ENCODE results near the gene OR1S2.

The OR1S2 gene

DNA sequence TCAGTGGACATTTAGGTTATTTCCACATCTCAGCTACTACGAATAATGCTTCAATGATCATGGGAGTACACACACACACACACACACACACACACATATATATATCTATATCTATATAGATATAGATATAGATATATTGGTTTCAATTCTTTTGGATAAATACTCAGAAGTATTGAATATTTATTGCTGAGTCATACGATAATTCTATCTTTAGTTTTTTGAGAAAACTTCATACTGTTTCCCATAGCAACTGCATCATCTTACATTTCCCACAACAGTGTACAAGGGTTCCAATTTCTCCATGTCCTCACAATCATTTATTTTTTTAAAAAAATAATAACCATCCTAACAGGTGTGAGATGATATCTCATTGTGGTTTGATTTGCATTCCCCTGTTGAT is 8.0 kb downstream of the OR1S2 start:
- H3K4me3 ChIP-seq (replicated peaks; ENCODE audit: low read depth, low read length) = no peak overlapping the region
- TF ChIP-seq, protein P1, sequence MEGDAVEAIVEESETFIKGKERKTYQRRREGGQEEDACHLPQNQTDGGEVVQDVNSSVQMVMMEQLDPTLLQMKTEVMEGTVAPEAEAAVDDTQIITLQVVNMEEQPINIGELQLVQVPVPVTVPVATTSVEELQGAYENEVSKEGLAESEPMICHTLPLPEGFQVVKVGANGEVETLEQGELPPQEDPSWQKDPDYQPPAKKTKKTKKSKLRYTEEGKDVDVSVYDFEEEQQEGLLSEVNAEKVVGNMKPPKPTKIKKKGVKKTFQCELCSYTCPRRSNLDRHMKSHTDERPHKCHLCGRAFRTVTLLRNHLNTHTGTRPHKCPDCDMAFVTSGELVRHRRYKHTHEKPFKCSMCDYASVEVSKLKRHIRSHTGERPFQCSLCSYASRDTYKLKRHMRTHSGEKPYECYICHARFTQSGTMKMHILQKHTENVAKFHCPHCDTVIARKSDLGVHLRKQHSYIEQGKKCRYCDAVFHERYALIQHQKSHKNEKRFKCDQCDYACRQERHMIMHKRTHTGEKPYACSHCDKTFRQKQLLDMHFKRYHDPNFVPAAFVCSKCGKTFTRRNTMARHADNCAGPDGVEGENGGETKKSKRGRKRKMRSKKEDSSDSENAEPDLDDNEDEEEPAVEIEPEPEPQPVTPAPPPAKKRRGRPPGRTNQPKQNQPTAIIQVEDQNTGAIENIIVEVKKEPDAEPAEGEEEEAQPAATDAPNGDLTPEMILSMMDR (IDR thresholded peaks at IDR 0.05; ENCODE audit: low read length, missing control alignments) = no peak
- no peak for DNase-seq (ENCODE audit: low read depth)

- no peak overlapping the region for H3K4me3 ChIP-seq (replicated peaks; ENCODE audit: low read depth, low read length)
- TF ChIP-seq, protein P1 (IDR thresholded peaks at IDR 0.05; ENCODE audit: low read length, missing control alignments) = no peak
- DNase-seq (ENCODE audit: low read depth) = no peak
These were observed 10.6 kb downstream of the OR1S2 start for GRCh38 chr11:58193391-58193790.

GRCh38 chr11:58192229-58192628 is 11.7 kb downstream of the OR1S2 start:
- no peak overlapping the region for H3K4me3 ChIP-seq (replicated peaks; ENCODE audit: low read depth, low read length)
- DNase-seq (ENCODE audit: low read depth) = no peak
- TF ChIP-seq, protein P1 (IDR thresholded peaks at IDR 0.05; ENCODE audit: low read length, missing control alignments) = no peak

GRCh38 chr11:58188770-58189169 is 15.2 kb downstream of the OR1S2 start, which contains the start of gene OR9Q2:
Gene OR9Q2, plus strand, starts transcription at chr11:58189070. Its CDS starts 1,421 bp downstream, at chr11:58190491.
- TF ChIP-seq, protein P1 (IDR thresholded peaks at IDR 0.05; ENCODE audit: low read length, missing control alignments) = no peak
- no peak for DNase-seq (ENCODE audit: low read depth)
- no peak within 1 kb of the TSS for H3K4me3 ChIP-seq (replicated peaks; ENCODE audit: low read depth, low read length)

- no peak for DNase-seq (ENCODE audit: low read depth)
- TF ChIP-seq, protein P1 (IDR thresholded peaks at IDR 0.05; ENCODE audit: low read length, missing control alignments) = no peak
These were observed 17.0 kb downstream of the OR1S2 start for GRCh38 chr11:58186938-58187337.

DNA sequence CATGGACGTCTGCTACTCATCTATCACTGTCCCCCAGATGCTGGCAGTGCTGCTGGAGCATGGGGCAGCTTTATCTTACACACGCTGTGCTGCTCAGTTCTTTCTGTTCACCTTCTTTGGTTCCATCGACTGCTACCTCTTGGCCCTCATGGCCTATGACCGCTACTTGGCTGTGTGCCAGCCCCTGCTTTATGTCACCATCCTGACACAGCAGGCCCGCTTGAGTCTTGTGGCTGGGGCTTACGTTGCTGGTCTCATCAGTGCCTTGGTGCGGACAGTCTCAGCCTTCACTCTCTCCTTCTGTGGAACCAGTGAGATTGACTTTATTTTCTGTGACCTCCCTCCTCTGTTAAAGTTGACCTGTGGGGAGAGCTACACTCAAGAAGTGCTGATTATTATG is 24.3 kb downstream of the OR1S2 start:
- no peak overlapping the region for H3K4me3 ChIP-seq (replicated peaks; ENCODE audit: low read depth, low read length)
- DNase-seq (ENCODE audit: low read depth) = no peak
- TF ChIP-seq, protein P1 (IDR thresholded peaks at IDR 0.05; ENCODE audit: low read length, missing control alignments) = no peak

More at GRCh38 chr11:58186938-58187337, 17.0 kb downstream of the OR1S2 start:
- no peak overlapping the region for H3K4me3 ChIP-seq (replicated peaks; ENCODE audit: low read depth, low read length)

DNA sequence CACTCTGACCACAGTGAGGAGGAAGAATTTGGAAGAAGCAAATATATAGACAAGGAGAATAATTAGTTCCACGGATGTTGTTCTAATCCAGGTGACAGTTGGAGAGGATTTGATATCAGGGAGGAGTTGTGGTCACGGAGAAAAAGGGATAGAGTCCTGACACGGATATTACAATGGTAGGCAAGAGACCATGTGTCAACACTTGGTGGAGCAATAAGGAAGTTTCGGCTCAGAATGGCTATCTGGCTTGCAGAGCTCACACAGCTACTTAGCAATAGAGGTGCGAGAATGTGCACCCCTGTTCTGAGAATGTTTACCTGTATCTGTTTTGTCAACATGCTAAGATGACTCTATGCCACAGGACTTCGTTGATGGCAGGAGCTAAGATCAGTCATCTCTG is 25.5 kb downstream of the OR1S2 start:
- no peak overlapping the region for H3K4me3 ChIP-seq (replicated peaks; ENCODE audit: low read depth, low read length)
- no peak for DNase-seq (ENCODE audit: low read depth)
- TF ChIP-seq, protein P1 (IDR thresholded peaks at IDR 0.05; ENCODE audit: low read length, missing control alignments) = no peak

Measured in fibroblast of pulmonary artery (primary cell).